ENCODE results near the gene SYT5.

DNA sequence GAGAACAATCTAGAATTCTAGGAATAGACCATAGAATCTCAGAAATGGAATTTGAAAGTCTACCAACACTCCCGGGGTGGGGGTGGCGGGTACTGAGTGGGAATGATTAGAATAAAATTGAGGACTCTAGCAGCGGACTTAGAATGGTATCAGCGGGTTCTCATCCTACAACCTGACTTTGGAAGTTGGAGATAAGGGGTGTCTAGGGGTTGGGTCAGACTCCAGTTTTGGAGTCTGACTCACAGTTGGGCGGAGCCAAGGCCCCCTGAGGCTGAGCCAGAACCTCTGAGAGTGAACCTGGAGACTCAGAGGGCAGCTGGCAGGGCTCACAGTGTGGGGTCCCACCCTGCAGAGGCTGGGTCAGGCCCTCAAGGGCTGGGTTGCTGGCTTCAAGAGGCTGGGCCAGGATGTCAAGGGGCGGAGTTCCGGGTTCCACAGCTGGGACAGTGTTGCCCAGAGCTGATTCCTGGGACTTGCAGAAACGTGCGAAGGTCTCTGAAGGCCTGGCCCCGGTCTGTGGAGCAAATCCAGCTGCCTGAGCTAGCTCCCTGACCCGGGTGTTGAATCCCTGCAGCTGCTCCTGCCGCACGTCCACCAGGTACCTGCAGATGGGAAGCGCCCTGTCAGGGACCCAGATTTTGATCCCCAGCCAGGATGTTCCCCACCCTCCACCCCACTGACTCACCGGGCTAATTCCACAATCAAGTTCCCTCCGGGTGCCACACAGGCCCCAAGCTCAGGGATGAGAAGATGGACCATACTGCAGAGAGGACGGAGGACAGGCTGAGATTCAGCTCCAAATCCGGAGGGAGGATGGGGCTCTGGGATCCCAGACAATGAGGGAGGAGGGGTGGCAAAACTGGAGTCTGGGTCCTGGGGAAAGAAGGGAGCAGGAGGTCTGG lies 21.0 kb downstream of the SYT5 start:
- no peak for TF ChIP-seq ZFP3 (CRISPR knock-in tag; IDR thresholded peaks at IDR 0.05)
- TF ChIP-seq, protein P1, sequence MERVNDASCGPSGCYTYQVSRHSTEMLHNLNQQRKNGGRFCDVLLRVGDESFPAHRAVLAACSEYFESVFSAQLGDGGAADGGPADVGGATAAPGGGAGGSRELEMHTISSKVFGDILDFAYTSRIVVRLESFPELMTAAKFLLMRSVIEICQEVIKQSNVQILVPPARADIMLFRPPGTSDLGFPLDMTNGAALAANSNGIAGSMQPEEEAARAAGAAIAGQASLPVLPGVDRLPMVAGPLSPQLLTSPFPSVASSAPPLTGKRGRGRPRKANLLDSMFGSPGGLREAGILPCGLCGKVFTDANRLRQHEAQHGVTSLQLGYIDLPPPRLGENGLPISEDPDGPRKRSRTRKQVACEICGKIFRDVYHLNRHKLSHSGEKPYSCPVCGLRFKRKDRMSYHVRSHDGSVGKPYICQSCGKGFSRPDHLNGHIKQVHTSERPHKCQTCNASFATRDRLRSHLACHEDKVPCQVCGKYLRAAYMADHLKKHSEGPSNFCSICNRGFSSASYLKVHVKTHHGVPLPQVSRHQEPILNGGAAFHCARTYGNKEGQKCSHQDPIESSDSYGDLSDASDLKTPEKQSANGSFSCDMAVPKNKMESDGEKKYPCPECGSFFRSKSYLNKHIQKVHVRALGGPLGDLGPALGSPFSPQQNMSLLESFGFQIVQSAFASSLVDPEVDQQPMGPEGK (CRISPR knock-in tag; IDR thresholded peaks at IDR 0.05; ENCODE audit: borderline replicate concordance), result no peak
- TF ChIP-seq ZNF8 (CRISPR knock-in tag; IDR thresholded peaks at IDR 0.05), result no peak
- TF ChIP-seq BACH2 (CRISPR knock-in tag; IDR thresholded peaks at IDR 0.05; ENCODE audit: borderline replicate concordance), result no peak
- TF ChIP-seq CSDC2 (CRISPR knock-in tag; IDR thresholded peaks at IDR 0.05), result no peak
- no peak for TF ChIP-seq PPARA (CRISPR knock-in tag; IDR thresholded peaks at IDR 0.05; ENCODE audit: borderline replicate concordance)
- TF ChIP-seq, protein P2, sequence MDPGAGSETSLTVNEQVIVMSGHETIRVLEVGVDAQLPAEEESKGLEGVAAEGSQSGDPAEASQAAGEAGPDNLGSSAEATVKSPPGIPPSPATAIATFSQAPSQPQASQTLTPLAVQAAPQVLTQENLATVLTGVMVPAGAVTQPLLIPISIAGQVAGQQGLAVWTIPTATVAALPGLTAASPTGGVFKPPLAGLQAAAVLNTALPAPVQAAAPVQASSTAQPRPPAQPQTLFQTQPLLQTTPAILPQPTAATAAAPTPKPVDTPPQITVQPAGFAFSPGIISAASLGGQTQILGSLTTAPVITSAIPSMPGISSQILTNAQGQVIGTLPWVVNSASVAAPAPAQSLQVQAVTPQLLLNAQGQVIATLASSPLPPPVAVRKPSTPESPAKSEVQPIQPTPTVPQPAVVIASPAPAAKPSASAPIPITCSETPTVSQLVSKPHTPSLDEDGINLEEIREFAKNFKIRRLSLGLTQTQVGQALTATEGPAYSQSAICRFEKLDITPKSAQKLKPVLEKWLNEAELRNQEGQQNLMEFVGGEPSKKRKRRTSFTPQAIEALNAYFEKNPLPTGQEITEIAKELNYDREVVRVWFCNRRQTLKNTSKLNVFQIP (CRISPR knock-in tag; IDR thresholded peaks at IDR 0.05; ENCODE audit: borderline replicate concordance, low read depth), result no peak
- TF ChIP-seq, protein P3, sequence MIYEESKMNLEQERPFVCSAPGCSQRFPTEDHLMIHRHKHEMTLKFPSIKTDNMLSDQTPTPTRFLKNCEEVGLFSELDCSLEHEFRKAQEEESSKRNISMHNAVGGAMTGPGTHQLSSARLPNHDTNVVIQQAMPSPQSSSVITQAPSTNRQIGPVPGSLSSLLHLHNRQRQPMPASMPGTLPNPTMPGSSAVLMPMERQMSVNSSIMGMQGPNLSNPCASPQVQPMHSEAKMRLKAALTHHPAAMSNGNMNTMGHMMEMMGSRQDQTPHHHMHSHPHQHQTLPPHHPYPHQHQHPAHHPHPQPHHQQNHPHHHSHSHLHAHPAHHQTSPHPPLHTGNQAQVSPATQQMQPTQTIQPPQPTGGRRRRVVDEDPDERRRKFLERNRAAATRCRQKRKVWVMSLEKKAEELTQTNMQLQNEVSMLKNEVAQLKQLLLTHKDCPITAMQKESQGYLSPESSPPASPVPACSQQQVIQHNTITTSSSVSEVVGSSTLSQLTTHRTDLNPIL (CRISPR knock-in tag; IDR thresholded peaks at IDR 0.05; ENCODE audit: low read depth), result no peak
- no peak for TF ChIP-seq OSR1 (CRISPR knock-in tag; IDR thresholded peaks at IDR 0.05)
